Panc1 (cell line): Measurements from ENCODE around the gene SHISA5. TPM values are rescaled to one million over a fixed set of nuclear protein-coding genes. Genes with fewer than 3 reads are reported as not detected.

ENCODE experiments used
- ATAC-seq: fragments of 200-7000 bp; cut with Tn5 transposase; 2 replicates; pipeline ENCODE4 v1.9.1; 2020; ENCODE audit warnings: mild to moderate bottlenecking, moderate library complexity
- BruUV-seq: library from RNA; stranded (reverse); fragments of 400-500 nt; replicated peaks from 2 replicates; lab custom pipeline; 2021; lab: Mats Ljungman, UMichigan
- CTCF ChIA-PET: fragments of 300-600 bp; sonication (Branson Sonifier 250); formaldehyde crosslinking; loops from one replicate; lab custom pipeline; 2022; ENCODE audit warnings: antibody characterized with exemption; lab: Charles Lee
- POLR2A ChIA-PET: fragments of 300-600 bp; sonication (Branson Sonifier 250); formaldehyde crosslinking; loops from one replicate; lab custom pipeline; 2022; ENCODE audit warnings: antibody characterized with exemption; lab: Charles Lee
- DNase-seq: peaks from one replicate; pipeline ENCODE4 v3.0.0-alpha.2; 2010; ENCODE audit warnings: low read depth, low spot score
- H3K27ac ChIP-seq: 2 replicates; pipeline ENCODE4 v1.5.1; 2011; ENCODE audit warnings: mild to moderate bottlenecking, low read length, inconsistent platforms
- H3K27me3 ChIP-seq: fragments of 200-500 bp; sonication (Bioruptor generic); 2 replicates; pipeline ENCODE4 v1.6.0; 2014; ENCODE audit warnings: low read length, inconsistent platforms; ENCODE audit not compliant: control insufficient read depth, insufficient read depth
- H3K36me3 ChIP-seq: fragments of 200-500 bp; sonication (Bioruptor generic); 2 replicates; pipeline ENCODE4 v1.5.1; 2014; ENCODE audit warnings: inconsistent platforms, mild to moderate bottlenecking, low read length, moderate library complexity; ENCODE audit not compliant: control insufficient read depth, insufficient read depth
- H3K4me1 ChIP-seq: 2 replicates; pipeline ENCODE4 v1.5.1; 2011; ENCODE audit warnings: inconsistent platforms, mild to moderate bottlenecking, low read length, moderate library complexity; ENCODE audit not compliant: control insufficient read depth, insufficient read depth
- H3K4me3 ChIP-seq, 2 experiments: 2 replicates each; pipeline ENCODE4 v1.5.1; 2011 to 2012; ENCODE audit warnings: low read depth in 2 of 2, low read length in 2 of 2, mild to moderate bottlenecking in 2 of 2, inconsistent platforms in 1 of 2, moderate library complexity in 1 of 2
- H3K9me3 ChIP-seq: fragments of 200-500 bp; sonication (Bioruptor generic); 2 replicates; pipeline ENCODE4 v1.5.1; 2014; ENCODE audit warnings: low read depth, mild to moderate bottlenecking, inconsistent platforms, low read length, moderate library complexity; ENCODE audit not compliant: control insufficient read depth, insufficient read depth
- POLR2AphosphoS5 ChIP-seq: IDR thresholded peaks from 2 replicates; pipeline ENCODE4 v1.6.1; 2012; ENCODE audit warnings: mild to moderate bottlenecking, low read depth, low read length, moderate library complexity
- SIN3A ChIP-seq: IDR thresholded peaks from 2 replicates; pipeline ENCODE4 v1.6.1; 2012; ENCODE audit warnings: low read depth, mild to moderate bottlenecking, low read length, moderate library complexity, borderline replicate concordance; ENCODE audit not compliant: insufficient read depth
- TCF7L2 ChIP-seq: IDR thresholded peaks from 2 replicates; pipeline ENCODE4 v1.6.1; 2011; ENCODE audit warnings: mild to moderate bottlenecking, low read depth, low read length, inconsistent platforms
- in situ Hi-C: cut with HindIII; loops from 2 replicates; pipeline ENCODE4 v1.10.0; 2016; ENCODE audit warnings: low sequenced_read_pairs, low pct_unique_long_range_greater_than_20kb
- intact Hi-C: fragments of 100-400 bp; cut with micrococcal nuclease; formaldehyde crosslinking; loops from one replicate; pipeline ENCODE4 v1.10.0; 2022; ENCODE audit not compliant: unreplicated experiment
- total RNA-seq: library from RNA; stranded (reverse); gene quantifications from one replicate; pipeline ENCODE4 v1.2.1, GENCODE V29; 2021; ENCODE audit not compliant: unreplicated experiment
- TF ChIP-seq, protein P1 (sequence below), 2 experiments: IDR thresholded peaks; 2 replicates each; pipeline ENCODE4 v1.6.1; 2011 to 2012; ENCODE audit warnings: low read depth in 2 of 2, control low read depth in 1 of 2, low read length in 1 of 2, mild to moderate bottlenecking in 1 of 2, moderate library complexity in 1 of 2; ENCODE audit not compliant: insufficient read depth in 1 of 2
- TF ChIP-seq, protein P2 (sequence below): fragments of 450-650 bp; IDR thresholded peaks from 2 replicates; pipeline ENCODE4 v1.5.1; 2017; ENCODE audit warnings: mild to moderate bottlenecking

Gene SHISA5
- total RNA-seq, 1 experiment from 2014 or later = 122 TPM

DNA sequence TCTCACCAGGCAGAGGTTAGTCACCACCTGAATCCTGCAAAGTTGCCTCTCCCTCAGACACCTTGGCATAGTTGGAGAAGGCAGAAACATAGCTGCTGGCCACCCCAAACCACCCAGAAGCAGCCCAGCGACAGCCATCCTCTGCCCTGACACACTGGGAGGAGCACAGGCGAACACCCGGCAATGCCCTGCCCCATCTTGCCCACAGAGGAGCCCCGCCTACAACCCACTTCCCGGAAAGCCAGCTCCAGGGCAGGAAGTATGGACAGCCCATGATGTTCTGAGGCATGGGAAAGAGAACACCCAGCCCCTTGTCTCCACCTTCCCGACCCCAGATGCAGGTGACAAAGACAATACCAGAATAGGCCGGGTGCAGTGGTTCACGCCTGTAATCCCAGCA lies 12.6 kb upstream of the SHISA5 start:
- Histone ChIP-seq H3K27me3 (no peaks in the 10 kb centered on the region), H3K4me3 (no peak overlapping the region), H3K9me3 (no peaks in the 10 kb centered on the region), H3K4me1 (no peaks in the 10 kb centered on the region), H3K36me3 (no peaks in the 10 kb centered on the region), H3K27ac (no peak overlapping the region)
- CTCF ChIA-PET = no interaction called here
- intact Hi-C loops = no loop called here
- no peak for DNase-seq
- no TSS peak for BruUV-seq
- POLR2A ChIA-PET = no interaction called here
- TF ChIP-seq SIN3A (no peak), POLR2AphosphoS5 (no peak)
- TF ChIP-seq, protein P1, sequence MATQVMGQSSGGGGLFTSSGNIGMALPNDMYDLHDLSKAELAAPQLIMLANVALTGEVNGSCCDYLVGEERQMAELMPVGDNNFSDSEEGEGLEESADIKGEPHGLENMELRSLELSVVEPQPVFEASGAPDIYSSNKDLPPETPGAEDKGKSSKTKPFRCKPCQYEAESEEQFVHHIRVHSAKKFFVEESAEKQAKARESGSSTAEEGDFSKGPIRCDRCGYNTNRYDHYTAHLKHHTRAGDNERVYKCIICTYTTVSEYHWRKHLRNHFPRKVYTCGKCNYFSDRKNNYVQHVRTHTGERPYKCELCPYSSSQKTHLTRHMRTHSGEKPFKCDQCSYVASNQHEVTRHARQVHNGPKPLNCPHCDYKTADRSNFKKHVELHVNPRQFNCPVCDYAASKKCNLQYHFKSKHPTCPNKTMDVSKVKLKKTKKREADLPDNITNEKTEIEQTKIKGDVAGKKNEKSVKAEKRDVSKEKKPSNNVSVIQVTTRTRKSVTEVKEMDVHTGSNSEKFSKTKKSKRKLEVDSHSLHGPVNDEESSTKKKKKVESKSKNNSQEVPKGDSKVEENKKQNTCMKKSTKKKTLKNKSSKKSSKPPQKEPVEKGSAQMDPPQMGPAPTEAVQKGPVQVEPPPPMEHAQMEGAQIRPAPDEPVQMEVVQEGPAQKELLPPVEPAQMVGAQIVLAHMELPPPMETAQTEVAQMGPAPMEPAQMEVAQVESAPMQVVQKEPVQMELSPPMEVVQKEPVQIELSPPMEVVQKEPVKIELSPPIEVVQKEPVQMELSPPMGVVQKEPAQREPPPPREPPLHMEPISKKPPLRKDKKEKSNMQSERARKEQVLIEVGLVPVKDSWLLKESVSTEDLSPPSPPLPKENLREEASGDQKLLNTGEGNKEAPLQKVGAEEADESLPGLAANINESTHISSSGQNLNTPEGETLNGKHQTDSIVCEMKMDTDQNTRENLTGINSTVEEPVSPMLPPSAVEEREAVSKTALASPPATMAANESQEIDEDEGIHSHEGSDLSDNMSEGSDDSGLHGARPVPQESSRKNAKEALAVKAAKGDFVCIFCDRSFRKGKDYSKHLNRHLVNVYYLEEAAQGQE (IDR thresholded peaks at IDR 0.05; ENCODE audit: insufficient read depth in 1 of 2, low read depth in 2 of 2, low read length in 1 of 2) = no peak
- TF ChIP-seq, protein P2, sequence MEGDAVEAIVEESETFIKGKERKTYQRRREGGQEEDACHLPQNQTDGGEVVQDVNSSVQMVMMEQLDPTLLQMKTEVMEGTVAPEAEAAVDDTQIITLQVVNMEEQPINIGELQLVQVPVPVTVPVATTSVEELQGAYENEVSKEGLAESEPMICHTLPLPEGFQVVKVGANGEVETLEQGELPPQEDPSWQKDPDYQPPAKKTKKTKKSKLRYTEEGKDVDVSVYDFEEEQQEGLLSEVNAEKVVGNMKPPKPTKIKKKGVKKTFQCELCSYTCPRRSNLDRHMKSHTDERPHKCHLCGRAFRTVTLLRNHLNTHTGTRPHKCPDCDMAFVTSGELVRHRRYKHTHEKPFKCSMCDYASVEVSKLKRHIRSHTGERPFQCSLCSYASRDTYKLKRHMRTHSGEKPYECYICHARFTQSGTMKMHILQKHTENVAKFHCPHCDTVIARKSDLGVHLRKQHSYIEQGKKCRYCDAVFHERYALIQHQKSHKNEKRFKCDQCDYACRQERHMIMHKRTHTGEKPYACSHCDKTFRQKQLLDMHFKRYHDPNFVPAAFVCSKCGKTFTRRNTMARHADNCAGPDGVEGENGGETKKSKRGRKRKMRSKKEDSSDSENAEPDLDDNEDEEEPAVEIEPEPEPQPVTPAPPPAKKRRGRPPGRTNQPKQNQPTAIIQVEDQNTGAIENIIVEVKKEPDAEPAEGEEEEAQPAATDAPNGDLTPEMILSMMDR = no peak
- ATAC-seq = no peak
- in situ Hi-C loops = no loop called here

DNA sequence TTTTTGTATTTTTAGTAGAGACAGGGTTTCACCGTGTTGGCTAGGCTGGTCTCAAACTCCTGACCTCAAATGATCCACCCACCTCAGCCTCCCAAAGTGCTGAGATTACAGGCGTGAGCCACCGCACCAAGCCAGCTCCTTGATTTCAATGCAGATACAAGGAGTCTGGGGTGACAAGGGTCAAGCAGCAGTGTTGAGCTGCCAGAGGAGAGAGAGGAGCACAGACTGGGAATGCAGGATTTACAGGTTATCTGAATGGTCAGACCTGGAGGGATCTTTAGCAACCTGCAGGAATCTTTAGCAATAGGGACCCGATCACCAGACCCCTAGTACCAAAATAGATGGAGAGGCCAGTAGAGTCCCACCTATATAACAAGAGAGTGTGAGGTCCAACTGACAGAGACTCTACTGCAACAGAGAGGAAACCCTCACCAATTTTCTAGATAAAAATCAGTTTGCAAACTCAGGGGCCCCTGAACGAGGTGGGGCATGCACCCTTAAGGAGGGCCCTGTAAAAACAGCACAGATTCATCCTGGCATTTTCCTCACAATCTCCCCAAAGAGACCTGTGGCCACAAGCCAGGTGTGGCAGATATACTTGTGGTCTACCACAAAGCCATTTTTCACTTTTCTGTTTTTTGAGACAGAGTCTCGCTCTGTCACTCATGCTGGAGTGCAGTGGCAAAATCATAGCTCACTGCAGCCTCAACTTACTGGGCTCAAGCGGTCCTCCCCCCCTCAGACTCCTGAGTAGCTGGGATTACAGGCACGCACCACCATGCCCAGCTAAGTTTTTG lies 10.7 kb upstream of the SHISA5 start:
- in situ Hi-C loops = no loop called here
- POLR2A ChIA-PET = no interaction called here
- no peaks in the 10 kb centered on the region for H3K4me1 ChIP-seq
- ATAC-seq (no peak), DNase-seq (no peak)
- CTCF ChIA-PET = interaction anchor here (0.7 kb wide), 1 partner anchor 933 kb away, joined by 4 read pairs; no protein-coding TSS in a partner anchor
- H3K4me3 ChIP-seq = no peak overlapping the region
- no peaks in the 10 kb centered on the region for H3K36me3 ChIP-seq
- intact Hi-C loops = no loop called here
- TF ChIP-seq, protein P2 = no peak
- TF ChIP-seq, protein P1 (IDR thresholded peaks at IDR 0.05; ENCODE audit: insufficient read depth in 1 of 2, low read depth in 2 of 2, low read length in 1 of 2) = no peak
- TF ChIP-seq SIN3A (no peak), POLR2AphosphoS5 (no peak), TCF7L2 (no peak)
- BruUV-seq = no TSS peak
- no peak overlapping the region for H3K27ac ChIP-seq
- H3K27me3 ChIP-seq = no peaks in the 10 kb centered on the region
- H3K9me3 ChIP-seq = no peaks in the 10 kb centered on the region
